ENCODE results near the gene ABCC12. TPM values are rescaled to one million over a fixed set of nuclear protein-coding genes. Genes with fewer than 3 reads are reported as not detected.

ABCC12 gene
- total and polyA plus RNA-seq, 10 of the 15 experiments (the other 5 are each of a cell fraction or from before 2014, with no cell fraction given), result 0.02 to 0.03 (median 0.03) TPM; not detected in 6

GRCh38 chr16:48188449-48189102 is 32.8 kb upstream of the ABCC12 start (continued):
- TF ChIP-seq ZNF592 (IDR thresholded peaks at IDR 0.05) (no peak), ZSCAN29 (IDR thresholded peaks at IDR 0.05) (no peak)

GRCh38 chr16:48187779-48188178 is 32.0 kb upstream of the ABCC12 start:
- no peak overlapping the region for H2AFZ ChIP-seq (ENCODE audit: control insufficient read depth, low read depth, low read length)
- CTCF ChIA-PET, result interaction anchor here (0.6 to 3.4 kb wide), 3 partner anchors 23 to 724 kb away, joined by 3 to 8 read pairs (median 3); no protein-coding TSS in a partner anchor
- TF ChIP-seq ZNF274 (IDR thresholded peaks at IDR 0.05; ENCODE audit: insufficient read depth, insufficient read length), result no peak
- no peak for TF ChIP-seq ASH2L (IDR thresholded peaks at IDR 0.05; ENCODE audit: borderline replicate concordance, low read depth)
- TF ChIP-seq POLR2A (IDR thresholded peaks at IDR 0.05; ENCODE audit: low read depth, low read length), result no peak
- no peak for TF ChIP-seq ZNF384 (IDR thresholded peaks at IDR 0.05; ENCODE audit: borderline replicate concordance, low read depth, low read length)
- no peak for TF ChIP-seq NR2C2 (IDR thresholded peaks at IDR 0.05; ENCODE audit: borderline replicate concordance, control insufficient read depth, insufficient read length, low read depth)
- no peak for TF ChIP-seq BACH1 (IDR thresholded peaks at IDR 0.05; ENCODE audit: borderline replicate concordance)
- TF ChIP-seq NFYB (IDR thresholded peaks at IDR 0.05; ENCODE audit: insufficient read depth, low read depth, low read length), result no peak
- TF ChIP-seq ZNF687 (IDR thresholded peaks at IDR 0.05), result no peak
- TF ChIP-seq SMC3 (IDR thresholded peaks at IDR 0.05; ENCODE audit: borderline replicate concordance, low read length), result no peak

More at GRCh38 chr16:48187779-48188178, 32.0 kb upstream of the ABCC12 start:
- no peaks in the 10 kb centered on the region for H3K79me2 ChIP-seq (ENCODE audit: control insufficient read depth, insufficient read depth, low read length)
- H3K9ac ChIP-seq (ENCODE audit: control insufficient read depth, insufficient read depth, low read length), result no peak overlapping the region
- H3K4me1 ChIP-seq (ENCODE audit: control insufficient read depth, insufficient read depth, low read length), result no peaks in the 10 kb centered on the region; the same call in 1 of the 2 replicates
- POLR2A ChIA-PET, result interaction anchor here (0.9 to 1.1 kb wide), 2 partner anchors 14 to 49 kb away, joined by 3 read pairs; no protein-coding TSS in a partner anchor
- BruUV-seq (replicated peaks), result no TSS peak
- WGBS (ENCODE audit: insufficient coverage, insufficient replicate concordance, low lambda C conversion rate, missing lambda C conversion rate), result 71% methylated on average over 4 of the region's 4 CpGs
- no peaks in the 10 kb centered on the region for H3K27me3 ChIP-seq (replicated peaks in 1 of 2; ENCODE audit: control insufficient read depth in 2 of 2, insufficient read depth in 2 of 2, low read length in 1 of 2)
- H3K27ac ChIP-seq (ENCODE audit: control insufficient read depth, insufficient read depth), result no peak overlapping the region
- no peaks in the 10 kb centered on the region; the same call in 2 of the 3 replicates for H3K9me3 ChIP-seq (replicated peaks; ENCODE audit: control insufficient read depth, insufficient read depth, low read length)
- no peak for ATAC-seq
- no peak overlapping the region for H3K4me2 ChIP-seq (ENCODE audit: control insufficient read depth, insufficient read depth)
- DNase-seq (ENCODE audit: low read depth, low spot score), result no peak
- no peak overlapping the region for H3K4me3 ChIP-seq
- no peaks in the 10 kb centered on the region for H4K20me1 ChIP-seq (ENCODE audit: control insufficient read depth, insufficient read depth)
- intact Hi-C loops (cut with micrococcal nuclease; ENCODE audit: unreplicated experiment) (loop anchor here (1.0 kb wide), 1 partner anchor 57 kb away; the partner anchor contains the start of gene LONP2), in situ Hi-C loops (cut with MboI) (no loop called here)
- no peak for FAIRE-seq
- SMC1A ChIA-PET (ENCODE audit: uncharacterized antibody, unreplicated experiment), result interaction anchor here (0.7 to 1.7 kb wide), 6 partner anchors 13 to 435 kb away, joined by 3 to 7 read pairs (median 4); no protein-coding TSS in a partner anchor
- H3K36me3 ChIP-seq (ENCODE audit: control insufficient read depth in 2 of 2, insufficient read depth in 2 of 2, low read length in 1 of 2), result no peaks in the 10 kb centered on the region
- RAD21 ChIA-PET (ENCODE audit: unreplicated experiment), result interaction anchor here (0.9 to 1.4 kb wide), 2 partner anchors 23 to 436 kb away, joined by 4 read pairs; no protein-coding TSS in a partner anchor

Data from GM12878 (cell line).